ENCODE results near the gene GULP1.
"Not testable (repeated sequence)": the region's sequence is repeated elsewhere in the genome, so short reads cannot be mapped to it uniquely, and the experiment has no call there.

The GULP1 gene

GRCh38 chr2:188492751-188493150, 201.1 kb downstream of the GULP1 start:
- no peak for DNase-seq

GRCh38 chr2:188494906-188495305, 203.2 kb downstream of the GULP1 start:
- DNase-seq: no peak

GRCh38 chr2:188495969-188496431, 204.3 kb downstream of the GULP1 start:
- peak; percentile 17 for DNase-seq

- no peak for DNase-seq
Observed at GRCh38 chr2:188497726-188498125, 206.1 kb downstream of the GULP1 start.

- no peak for DNase-seq
Observed at GRCh38 chr2:188503975-188504374, 212.3 kb downstream of the GULP1 start.

GRCh38 chr2:188506843-188507242, 215.2 kb downstream of the GULP1 start:
- DNase-seq: no peak

GRCh38 chr2:188511346-188511745, 219.7 kb downstream of the GULP1 start:
- no peak for DNase-seq

- DNase-seq: peak; percentile 51
Observed at GRCh38 chr2:188512456-188512855, 220.8 kb downstream of the GULP1 start.

GRCh38 chr2:188515918-188516317, 224.2 kb downstream of the GULP1 start:
- no peak for DNase-seq

GRCh38 chr2:188517549-188518215, 226.0 kb downstream of the GULP1 start:
- no peak for DNase-seq

GRCh38 chr2:188518381-188518780, 226.7 kb downstream of the GULP1 start:
- DNase-seq: no peak

- DNase-seq: no peak
Observed at GRCh38 chr2:188519136-188519535, 227.5 kb downstream of the GULP1 start.

- DNase-seq: no peak
Observed at GRCh38 chr2:188522517-188522916, 230.8 kb downstream of the GULP1 start.

GRCh38 chr2:188523919-188524318, 232.2 kb downstream of the GULP1 start:
- no peak for DNase-seq

- DNase-seq: peak; percentile 30
Observed at GRCh38 chr2:188524519-188525113, 232.9 kb downstream of the GULP1 start.

- no peak for DNase-seq
Observed at GRCh38 chr2:188526701-188527100, 235.0 kb downstream of the GULP1 start.

GRCh38 chr2:188527141-188527540, 235.5 kb downstream of the GULP1 start:
- DNase-seq: no peak

- no peak for DNase-seq
Observed at GRCh38 chr2:188527581-188527993, 235.9 kb downstream of the GULP1 start.

- DNase-seq: no peak
Observed at GRCh38 chr2:188529710-188530109, 238.0 kb downstream of the GULP1 start.

- no peak for DNase-seq
Observed at GRCh38 chr2:188534875-188535274, 243.2 kb downstream of the GULP1 start.

- no peak for DNase-seq
Observed at GRCh38 chr2:188551671-188552070, 260.0 kb downstream of the GULP1 start.

- no peak for DNase-seq
Observed at GRCh38 chr2:188557081-188557480, 265.4 kb downstream of the GULP1 start.

GRCh38 chr2:188559455-188559854, 267.8 kb downstream of the GULP1 start:
- not testable (repeated sequence) for DNase-seq

- no peak for DNase-seq
Observed at GRCh38 chr2:188561473-188561979, 269.9 kb downstream of the GULP1 start.

Data from amniotic stem cell (primary cell).